ENCODE results near the gene ANO1.
A peak's percentile ranks its signal among the peaks of the same experiment; 100 is the strongest.

The ANO1 gene

GRCh38 chr11:70140711-70141485, 62.8 kb downstream of the ANO1 start:
- Histone ChIP-seq H3K4me1 (ENCODE audit: control insufficient read depth, insufficient read depth, low read length, poor library complexity, severe bottlenecking) (peaks cover 12% of the 10 kb centered on the region), H3K9me3 (ENCODE audit: control insufficient read depth, low read length) (no peaks in the 10 kb centered on the region), H3K27ac (ENCODE audit: low read depth, low read length, severe bottlenecking) (peak overlapping the region; percentile 16), H3K36me3 (ENCODE audit: control insufficient read depth, insufficient read depth, low read length) (no peaks in the 10 kb centered on the region), H3K4me3 (ENCODE audit: extremely low read depth, insufficient read depth, low read length, poor library complexity, severe bottlenecking) (no peak overlapping the region)
- WGBS, 2 experiments (ENCODE audit: insufficient coverage in 2 of 2): 38 to 40% methylated on average over 19 to 20 of the region's 24 CpGs

GRCh38 chr11:70141486-70142220, 63.5 kb downstream of the ANO1 start:
- peaks cover 12% of the 10 kb centered on the region for H3K4me1 ChIP-seq (ENCODE audit: control insufficient read depth, insufficient read depth, low read length, poor library complexity, severe bottlenecking)
- no peak overlapping the region for H3K4me3 ChIP-seq (ENCODE audit: extremely low read depth, insufficient read depth, low read length, poor library complexity, severe bottlenecking)
- H3K36me3 ChIP-seq (ENCODE audit: control insufficient read depth, insufficient read depth, low read length): no peaks in the 10 kb centered on the region
- no peaks in the 10 kb centered on the region for H3K9me3 ChIP-seq (ENCODE audit: control insufficient read depth, low read length)
- H3K27ac ChIP-seq (ENCODE audit: low read depth, low read length, severe bottlenecking): peak overlapping the region; percentile 3
- 3 to 10% methylated on average over 15 to 17 of the region's 20 CpGs for WGBS, 2 experiments (ENCODE audit: insufficient coverage in 2 of 2)

GRCh38 chr11:70142221-70142875, 64.2 kb downstream of the ANO1 start:
- WGBS, 2 experiments (ENCODE audit: insufficient coverage in 2 of 2): 22 to 27% methylated on average over 6 to 8 of the region's 14 CpGs
- no peaks in the 10 kb centered on the region for H3K9me3 ChIP-seq (ENCODE audit: control insufficient read depth, low read length)
- no peak overlapping the region for H3K4me3 ChIP-seq (ENCODE audit: extremely low read depth, insufficient read depth, low read length, poor library complexity, severe bottlenecking)
- no peak overlapping the region for H3K27ac ChIP-seq (ENCODE audit: low read depth, low read length, severe bottlenecking)
- peaks cover 12% of the 10 kb centered on the region for H3K4me1 ChIP-seq (ENCODE audit: control insufficient read depth, insufficient read depth, low read length, poor library complexity, severe bottlenecking)
- H3K36me3 ChIP-seq (ENCODE audit: control insufficient read depth, insufficient read depth, low read length): no peaks in the 10 kb centered on the region

- H3K36me3 ChIP-seq (ENCODE audit: control insufficient read depth, insufficient read depth, low read length): no peaks in the 10 kb centered on the region
- H3K27ac ChIP-seq (ENCODE audit: low read depth, low read length, severe bottlenecking): no peak overlapping the region
- H3K4me3 ChIP-seq (ENCODE audit: extremely low read depth, insufficient read depth, low read length, poor library complexity, severe bottlenecking): no peak overlapping the region
- 83 to 86% methylated on average over 9 to 10 of the region's 10 CpGs for WGBS, 2 experiments (ENCODE audit: insufficient coverage in 2 of 2)
- no peaks in the 10 kb centered on the region for H3K9me3 ChIP-seq (ENCODE audit: control insufficient read depth, low read length)
- peaks cover 12% of the 10 kb centered on the region for H3K4me1 ChIP-seq (ENCODE audit: control insufficient read depth, insufficient read depth, low read length, poor library complexity, severe bottlenecking)
Measured at GRCh38 chr11:70144262-70144661, 66.1 kb downstream of the ANO1 start.

- no peaks in the 10 kb centered on the region for H3K36me3 ChIP-seq (ENCODE audit: control insufficient read depth, insufficient read depth, low read length)
- H3K27ac ChIP-seq (ENCODE audit: low read depth, low read length, severe bottlenecking): no peak overlapping the region
- no peaks in the 10 kb centered on the region for H3K9me3 ChIP-seq (ENCODE audit: control insufficient read depth, low read length)
- H3K4me1 ChIP-seq (ENCODE audit: control insufficient read depth, insufficient read depth, low read length, poor library complexity, severe bottlenecking): peaks cover 12% of the 10 kb centered on the region
- WGBS, 2 experiments (ENCODE audit: insufficient coverage in 2 of 2): 70 to 96% methylated on average over 3 to 4 of the region's 6 CpGs
- H3K4me3 ChIP-seq (ENCODE audit: extremely low read depth, insufficient read depth, low read length, poor library complexity, severe bottlenecking): no peak overlapping the region
Measured at GRCh38 chr11:70145071-70145470, 67.0 kb downstream of the ANO1 start.

GRCh38 chr11:70145841-70146240, 67.7 kb downstream of the ANO1 start:
- H3K27ac ChIP-seq (ENCODE audit: low read depth, low read length, severe bottlenecking): no peak overlapping the region
- H3K36me3 ChIP-seq (ENCODE audit: control insufficient read depth, insufficient read depth, low read length): no peaks in the 10 kb centered on the region
- H3K4me1 ChIP-seq (ENCODE audit: control insufficient read depth, insufficient read depth, low read length, poor library complexity, severe bottlenecking): peaks cover 12% of the 10 kb centered on the region
- WGBS, 2 experiments (ENCODE audit: insufficient coverage in 2 of 2): 100% methylated on average over 1 of the region's 4 CpGs
- no peak overlapping the region for H3K4me3 ChIP-seq (ENCODE audit: extremely low read depth, insufficient read depth, low read length, poor library complexity, severe bottlenecking)
- no peaks in the 10 kb centered on the region for H3K9me3 ChIP-seq (ENCODE audit: control insufficient read depth, low read length)

GRCh38 chr11:70146299-70146698, 68.2 kb downstream of the ANO1 start:
- H3K9me3 ChIP-seq (ENCODE audit: control insufficient read depth, low read length): no peaks in the 10 kb centered on the region
- H3K27ac ChIP-seq (ENCODE audit: low read depth, low read length, severe bottlenecking): no peak overlapping the region
- 81 to 85% methylated on average over 7 to 8 of the region's 10 CpGs for WGBS, 2 experiments (ENCODE audit: insufficient coverage in 2 of 2)
- H3K4me3 ChIP-seq (ENCODE audit: extremely low read depth, insufficient read depth, low read length, poor library complexity, severe bottlenecking): no peak overlapping the region
- no peaks in the 10 kb centered on the region for H3K36me3 ChIP-seq (ENCODE audit: control insufficient read depth, insufficient read depth, low read length)
- peaks cover 7% of the 10 kb centered on the region for H3K4me1 ChIP-seq (ENCODE audit: control insufficient read depth, insufficient read depth, low read length, poor library complexity, severe bottlenecking)

DNA sequence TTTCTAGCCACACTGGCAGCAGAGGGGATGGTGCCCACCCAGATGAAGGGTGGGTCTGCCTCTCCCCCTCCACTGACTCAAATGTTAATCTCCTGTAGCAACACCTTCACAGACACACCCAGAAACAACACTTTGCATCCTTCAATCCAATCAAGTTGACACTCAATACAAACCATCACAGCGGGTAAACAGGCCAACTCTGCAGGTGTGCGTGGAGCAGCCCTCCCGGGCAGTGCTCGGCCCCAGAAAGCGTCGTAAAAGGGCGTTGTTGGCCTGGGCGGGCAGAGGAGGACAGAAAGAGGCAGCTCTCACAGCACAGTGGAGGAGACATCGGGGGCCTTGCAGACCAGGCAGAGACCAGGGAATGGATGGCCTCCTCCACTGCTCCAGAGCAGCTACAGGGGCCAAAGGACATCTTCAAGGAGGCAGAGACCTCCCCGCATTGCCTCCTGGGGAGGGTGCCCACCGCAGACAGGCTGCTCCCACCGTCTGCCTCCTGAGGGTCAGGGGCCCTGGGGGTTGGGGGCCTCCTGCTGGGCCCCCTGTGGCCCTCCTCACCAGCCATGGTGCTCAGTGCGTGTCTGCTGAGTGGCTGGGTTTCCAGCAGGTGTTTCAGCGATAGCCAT, 68.9 kb downstream of the ANO1 start:
- Histone ChIP-seq H3K4me3 (ENCODE audit: extremely low read depth, insufficient read depth, low read length, poor library complexity, severe bottlenecking) (no peak overlapping the region), H3K27ac (ENCODE audit: low read depth, low read length, severe bottlenecking) (no peak overlapping the region), H3K9me3 (ENCODE audit: control insufficient read depth, low read length) (no peaks in the 10 kb centered on the region), H3K36me3 (ENCODE audit: control insufficient read depth, insufficient read depth, low read length) (no peaks in the 10 kb centered on the region), H3K4me1 (ENCODE audit: control insufficient read depth, insufficient read depth, low read length, poor library complexity, severe bottlenecking) (peaks cover under 1% of the 10 kb centered on the region)
- 65 to 68% methylated on average over 13 to 14 of the region's 14 CpGs for WGBS, 2 experiments (ENCODE audit: insufficient coverage in 2 of 2)

DNA sequence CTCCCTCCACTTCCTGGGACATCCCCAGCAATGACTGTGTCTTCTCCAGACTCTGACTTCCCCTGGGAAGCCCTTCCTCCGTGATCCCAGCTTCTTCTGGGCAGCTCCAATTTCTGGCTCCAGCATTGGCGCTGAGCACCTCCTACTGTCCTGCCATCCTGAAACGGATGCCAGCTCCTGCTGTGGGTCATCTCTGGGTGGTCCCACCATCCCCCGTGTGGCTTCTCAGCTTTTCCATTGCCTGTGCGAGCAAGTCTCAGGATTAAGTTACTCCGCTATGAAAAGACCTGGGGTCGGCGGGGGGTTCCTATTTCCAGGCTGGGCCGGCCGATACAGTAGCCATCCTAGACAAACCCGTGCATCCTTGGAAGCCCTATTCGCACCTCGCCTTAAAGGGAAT, 69.6 kb downstream of the ANO1 start:
- no peak overlapping the region for H3K27ac ChIP-seq (ENCODE audit: low read depth, low read length, severe bottlenecking)
- H3K9me3 ChIP-seq (ENCODE audit: control insufficient read depth, low read length): no peaks in the 10 kb centered on the region
- no peaks in the 10 kb centered on the region for H3K36me3 ChIP-seq (ENCODE audit: control insufficient read depth, insufficient read depth, low read length)
- no peaks in the 10 kb centered on the region for H3K4me1 ChIP-seq (ENCODE audit: control insufficient read depth, insufficient read depth, low read length, poor library complexity, severe bottlenecking)
- 83 to 89% methylated on average over 13 of the region's 13 CpGs for WGBS, 2 experiments (ENCODE audit: insufficient coverage in 2 of 2)
- no peak overlapping the region for H3K4me3 ChIP-seq (ENCODE audit: extremely low read depth, insufficient read depth, low read length, poor library complexity, severe bottlenecking)

GRCh38 chr11:70151671-70152070, 73.6 kb downstream of the ANO1 start:
- WGBS, 2 experiments (ENCODE audit: insufficient coverage in 2 of 2): 84 to 94% methylated on average over 5 to 9 of the region's 9 CpGs
- H3K4me3 ChIP-seq (ENCODE audit: extremely low read depth, insufficient read depth, low read length, poor library complexity, severe bottlenecking): no peak overlapping the region
- H3K27ac ChIP-seq (ENCODE audit: low read depth, low read length, severe bottlenecking): no peak overlapping the region
- no peaks in the 10 kb centered on the region for H3K4me1 ChIP-seq (ENCODE audit: control insufficient read depth, insufficient read depth, low read length, poor library complexity, severe bottlenecking)
- no peaks in the 10 kb centered on the region for H3K36me3 ChIP-seq (ENCODE audit: control insufficient read depth, insufficient read depth, low read length)
- H3K9me3 ChIP-seq (ENCODE audit: control insufficient read depth, low read length): no peaks in the 10 kb centered on the region
